ENCODE data around the gene CHIC2. TPM values are rescaled to one million over a fixed set of nuclear protein-coding genes. Genes with fewer than 3 reads are reported as not detected.

CHIC2 gene
- total RNA-seq, 1 experiment from 2014 or later, result 10.8 TPM

DNA sequence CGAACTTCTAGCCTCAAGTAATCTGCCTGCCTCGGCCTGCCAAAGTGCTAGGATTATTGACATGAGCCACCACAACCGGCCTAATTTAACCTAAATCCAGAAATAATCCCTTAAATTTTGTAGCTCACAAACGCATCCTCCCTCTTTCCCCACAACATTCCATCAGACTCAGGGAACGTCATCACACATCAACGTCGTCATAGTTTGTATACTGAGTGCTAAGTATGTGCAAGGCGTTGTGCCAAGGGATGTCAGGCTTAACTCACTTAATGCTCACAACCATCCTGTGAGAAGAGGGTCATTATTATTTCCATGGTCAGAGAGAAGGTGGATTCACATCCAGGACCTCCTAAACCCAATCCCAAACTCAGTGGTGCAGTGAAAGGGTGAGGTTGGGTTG is 26.0 kb upstream of the CHIC2 start:
- BruUV-seq (replicated peaks), result no TSS peak
- no peak overlapping the region for H3K9ac ChIP-seq (ENCODE audit: low read length)

DNA sequence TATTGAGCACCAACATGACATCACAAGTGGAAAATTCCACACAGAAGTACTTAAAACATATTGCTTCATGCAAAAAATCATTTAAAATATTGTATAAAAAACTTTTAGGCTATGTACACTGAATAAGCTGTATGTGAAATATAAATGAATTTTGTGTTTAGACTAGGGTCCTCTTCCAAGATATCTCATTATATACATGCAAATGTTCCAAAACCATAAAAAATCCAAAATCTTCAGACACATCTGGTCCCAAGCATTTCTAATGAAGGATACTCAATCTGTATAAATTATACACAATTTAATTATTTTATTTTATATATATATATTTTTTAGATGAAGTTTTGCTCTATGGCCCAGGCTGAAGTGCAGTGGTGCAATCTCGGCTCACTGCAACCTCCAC is 25.5 kb upstream of the CHIC2 start:
- H3K9ac ChIP-seq (ENCODE audit: low read length), result no peak overlapping the region
- H3K79me2 ChIP-seq (ENCODE audit: insufficient read depth, low read length), result no peaks in the 10 kb centered on the region
- H3K27ac ChIP-seq (ENCODE audit: low read depth, low read length), result no peak overlapping the region
- CTCF ChIA-PET, result no interaction called here
- H3K9me3 ChIP-seq (ENCODE audit: control insufficient read depth in 1 of 2, insufficient read depth in 1 of 2, low read depth in 1 of 2, low read length in 2 of 2), result no peaks in the 10 kb centered on the region
- POLR2A ChIA-PET, result no interaction called here
- no peaks in the 10 kb centered on the region for H3K36me3 ChIP-seq (ENCODE audit: control insufficient read depth in 1 of 2, insufficient read depth in 2 of 2, low read length in 2 of 2)
- DNase-seq (ENCODE audit: low read depth, low spot score) (no peak), ATAC-seq (no peak)
- H4K20me1 ChIP-seq (ENCODE audit: insufficient read depth), result no peaks in the 10 kb centered on the region
- no peaks in the 10 kb centered on the region for H3K27me3 ChIP-seq (ENCODE audit: insufficient read depth, low read length)
- no TSS peak for BruUV-seq (replicated peaks)
- H3K4me2 ChIP-seq (ENCODE audit: low read length), result no peak overlapping the region
- TF ChIP-seq REST (IDR thresholded peaks at IDR 0.05; ENCODE audit: low read depth) (no peak), ATF3 (IDR thresholded peaks at IDR 0.05) (no peak), SIN3A (IDR thresholded peaks at IDR 0.05; ENCODE audit: low read depth) (no peak)
- peaks cover 0 to 19% of the 10 kb centered on the region in 2 experiments; a peak in 2 of 4 replicates for H3K4me1 ChIP-seq (ENCODE audit: control insufficient read depth in 1 of 2, insufficient read depth in 2 of 2, low read length in 2 of 2)
- no peaks in the 10 kb centered on the region for H3K9me2 ChIP-seq (ENCODE audit: insufficient read depth)
- RAD21 ChIA-PET (ENCODE audit: low non-redundant PET in 1 of 2, low total read pairs in 2 of 2, uncharacterized antibody in 2 of 2, unreplicated experiment in 2 of 2), result no interaction called here
- no peak overlapping the region for H3K4me3 ChIP-seq (replicated peaks in 1 of 2; ENCODE audit: low read depth in 1 of 2, low read length in 2 of 2)
- intact Hi-C loops (cut with micrococcal nuclease), result no loop called here
- no peak overlapping the region for H2AFZ ChIP-seq (ENCODE audit: low read depth, low read length, poor library complexity, severe bottlenecking)

More for the DNA sequence above, 26.0 kb upstream of the CHIC2 start:
- no peak overlapping the region for H3K4me2 ChIP-seq (ENCODE audit: low read length)
- DNase-seq (ENCODE audit: low read depth, low spot score) (no peak), ATAC-seq (no peak)
- intact Hi-C loops (cut with micrococcal nuclease), result no loop called here
- no peaks in the 10 kb centered on the region for H3K9me2 ChIP-seq (ENCODE audit: insufficient read depth)
- no peaks in the 10 kb centered on the region for H4K20me1 ChIP-seq (ENCODE audit: insufficient read depth)
- CTCF ChIA-PET, result no interaction called here
- H2AFZ ChIP-seq (ENCODE audit: low read depth, low read length, poor library complexity, severe bottlenecking), result no peak overlapping the region
- H3K9me3 ChIP-seq (ENCODE audit: control insufficient read depth in 1 of 2, insufficient read depth in 1 of 2, low read depth in 1 of 2, low read length in 2 of 2), result no peaks in the 10 kb centered on the region
- no peaks in the 10 kb centered on the region for H3K79me2 ChIP-seq (ENCODE audit: insufficient read depth, low read length)
- no peaks in the 10 kb centered on the region for H3K27me3 ChIP-seq (ENCODE audit: insufficient read depth, low read length)
- TF ChIP-seq RAD21 (IDR thresholded peaks at IDR 0.05; ENCODE audit: low read depth), result no peak
- TF ChIP-seq JUND (IDR thresholded peaks at IDR 0.05), result no peak
- TF ChIP-seq FOSL1 (IDR thresholded peaks at IDR 0.05; ENCODE audit: low read depth), result no peak
- TF ChIP-seq, protein P1, sequence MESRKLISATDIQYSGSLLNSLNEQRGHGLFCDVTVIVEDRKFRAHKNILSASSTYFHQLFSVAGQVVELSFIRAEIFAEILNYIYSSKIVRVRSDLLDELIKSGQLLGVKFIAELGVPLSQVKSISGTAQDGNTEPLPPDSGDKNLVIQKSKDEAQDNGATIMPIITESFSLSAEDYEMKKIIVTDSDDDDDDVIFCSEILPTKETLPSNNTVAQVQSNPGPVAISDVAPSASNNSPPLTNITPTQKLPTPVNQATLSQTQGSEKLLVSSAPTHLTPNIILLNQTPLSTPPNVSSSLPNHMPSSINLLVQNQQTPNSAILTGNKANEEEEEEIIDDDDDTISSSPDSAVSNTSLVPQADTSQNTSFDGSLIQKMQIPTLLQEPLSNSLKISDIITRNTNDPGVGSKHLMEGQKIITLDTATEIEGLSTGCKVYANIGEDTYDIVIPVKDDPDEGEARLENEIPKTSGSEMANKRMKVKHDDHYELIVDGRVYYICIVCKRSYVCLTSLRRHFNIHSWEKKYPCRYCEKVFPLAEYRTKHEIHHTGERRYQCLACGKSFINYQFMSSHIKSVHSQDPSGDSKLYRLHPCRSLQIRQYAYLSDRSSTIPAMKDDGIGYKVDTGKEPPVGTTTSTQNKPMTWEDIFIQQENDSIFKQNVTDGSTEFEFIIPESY (IDR thresholded peaks at IDR 0.05; ENCODE audit: extremely low read depth, insufficient replicate concordance, low read length), result no peak
- TF ChIP-seq ZNF274 (IDR thresholded peaks at IDR 0.05; ENCODE audit: low read depth, low read length), result no peak
- no peak for TF ChIP-seq YY1 (IDR thresholded peaks at IDR 0.05; ENCODE audit: extremely low read depth, insufficient replicate concordance, low read depth, low read length)
- no peaks in the 10 kb centered on the region for H3K36me3 ChIP-seq (ENCODE audit: control insufficient read depth in 1 of 2, insufficient read depth in 2 of 2, low read length in 2 of 2)
- H3K4me1 ChIP-seq (ENCODE audit: control insufficient read depth in 1 of 2, insufficient read depth in 2 of 2, low read length in 2 of 2), result peaks cover 0 to 16% of the 10 kb centered on the region in 2 experiments; a peak in 2 of 4 replicates
- RAD21 ChIA-PET (ENCODE audit: low non-redundant PET in 1 of 2, low total read pairs in 2 of 2, uncharacterized antibody in 2 of 2, unreplicated experiment in 2 of 2), result no interaction called here
- POLR2A ChIA-PET, result no interaction called here
- H3K27ac ChIP-seq (ENCODE audit: low read depth, low read length), result no peak overlapping the region
- no peak overlapping the region for H3K4me3 ChIP-seq (replicated peaks in 1 of 2; ENCODE audit: low read depth in 1 of 2, low read length in 2 of 2)
